Limb (tissue), 2 donors: ENCODE results near the gene PDILT.
"Not testable (repeated sequence)": the region's sequence is repeated elsewhere in the genome, so short reads cannot be mapped to it uniquely, and the experiment has no call there.

Experiments
- DNase-seq, 2 donors: peaks; one replicate each; pipeline ENCODE4 v3.0.0-alpha.2; 2016; ENCODE audit errors: extremely low spot score in 2 of 2

Gene PDILT, protein sequence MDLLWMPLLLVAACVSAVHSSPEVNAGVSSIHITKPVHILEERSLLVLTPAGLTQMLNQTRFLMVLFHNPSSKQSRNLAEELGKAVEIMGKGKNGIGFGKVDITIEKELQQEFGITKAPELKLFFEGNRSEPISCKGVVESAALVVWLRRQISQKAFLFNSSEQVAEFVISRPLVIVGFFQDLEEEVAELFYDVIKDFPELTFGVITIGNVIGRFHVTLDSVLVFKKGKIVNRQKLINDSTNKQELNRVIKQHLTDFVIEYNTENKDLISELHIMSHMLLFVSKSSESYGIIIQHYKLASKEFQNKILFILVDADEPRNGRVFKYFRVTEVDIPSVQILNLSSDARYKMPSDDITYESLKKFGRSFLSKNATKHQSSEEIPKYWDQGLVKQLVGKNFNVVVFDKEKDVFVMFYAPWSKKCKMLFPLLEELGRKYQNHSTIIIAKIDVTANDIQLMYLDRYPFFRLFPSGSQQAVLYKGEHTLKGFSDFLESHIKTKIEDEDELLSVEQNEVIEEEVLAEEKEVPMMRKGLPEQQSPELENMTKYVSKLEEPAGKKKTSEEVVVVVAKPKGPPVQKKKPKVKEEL

DNA sequence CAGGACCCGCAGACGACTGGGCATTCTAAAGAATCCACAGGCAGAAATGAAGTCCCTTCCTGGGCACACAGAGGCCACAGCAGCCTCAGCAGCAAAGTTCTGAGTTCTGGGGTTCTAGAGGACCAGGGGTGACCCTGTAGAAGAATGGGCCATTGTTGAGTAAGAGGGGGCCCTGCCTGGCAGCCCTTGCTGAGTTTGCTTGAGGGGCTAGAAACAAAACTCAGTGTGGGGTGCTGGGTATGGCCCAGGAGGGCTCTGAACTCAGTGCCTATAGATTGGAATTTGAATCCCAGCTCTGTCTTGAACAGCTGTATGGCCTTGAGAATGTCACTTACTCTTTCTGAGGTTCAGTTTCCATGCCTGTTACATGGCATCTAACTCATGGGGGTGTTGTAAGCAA is at the start of gene PDILT:
Gene PDILT (minus strand): TSS at position 101 of the 400 bp plus-strand sequence. CDS start 5,437 bp downstream, outside the sequence.
- DNase-seq: no peak

DNA sequence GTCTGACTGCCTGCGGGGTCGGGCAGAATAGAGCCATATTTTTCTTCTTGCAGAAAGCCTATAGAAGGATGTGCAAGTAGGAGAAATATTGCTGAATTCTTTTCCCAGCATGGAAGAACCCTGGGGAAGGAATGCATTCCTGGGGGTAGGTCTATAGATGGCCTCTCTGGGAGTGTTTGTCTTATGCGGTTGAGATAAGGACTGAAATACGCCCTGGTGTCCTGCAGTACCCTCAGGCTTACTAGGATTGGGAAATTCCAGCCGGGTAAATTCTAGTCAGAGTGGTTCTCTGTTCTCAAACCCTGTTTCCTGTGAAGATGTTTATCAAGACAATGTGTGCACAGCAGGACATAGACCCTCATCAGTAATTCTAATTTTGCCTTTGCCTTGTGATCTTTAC is 49.1 kb upstream of the PDILT start:
- DNase-seq: not testable (repeated sequence)

DNA sequence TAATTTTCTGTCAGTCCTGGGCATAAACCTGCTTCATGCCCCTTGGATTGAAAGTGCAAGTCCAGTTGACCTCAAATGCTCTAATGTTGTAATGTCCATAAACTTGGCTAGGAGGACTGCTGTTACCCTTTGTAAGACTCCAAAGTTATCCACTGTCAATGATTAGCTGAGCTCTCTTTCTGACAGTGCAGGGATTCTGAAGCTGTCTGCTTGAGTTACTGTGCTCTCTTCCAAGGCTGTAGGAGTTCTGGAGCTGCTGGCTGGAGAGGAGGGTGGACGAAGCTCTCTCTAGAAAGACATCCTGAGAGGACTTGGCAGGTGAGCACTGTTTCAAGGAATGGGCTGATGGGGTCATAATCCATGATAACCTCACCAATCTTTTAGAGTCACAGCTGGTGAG is 46.8 kb upstream of the PDILT start, which contains the start of gene ACSM2A:
Gene ACSM2A (plus strand): TSS at position 158 of the 400 bp plus-strand sequence. CDS start 8,594 bp downstream, outside the sequence.
- DNase-seq: not testable (repeated sequence)

DNA sequence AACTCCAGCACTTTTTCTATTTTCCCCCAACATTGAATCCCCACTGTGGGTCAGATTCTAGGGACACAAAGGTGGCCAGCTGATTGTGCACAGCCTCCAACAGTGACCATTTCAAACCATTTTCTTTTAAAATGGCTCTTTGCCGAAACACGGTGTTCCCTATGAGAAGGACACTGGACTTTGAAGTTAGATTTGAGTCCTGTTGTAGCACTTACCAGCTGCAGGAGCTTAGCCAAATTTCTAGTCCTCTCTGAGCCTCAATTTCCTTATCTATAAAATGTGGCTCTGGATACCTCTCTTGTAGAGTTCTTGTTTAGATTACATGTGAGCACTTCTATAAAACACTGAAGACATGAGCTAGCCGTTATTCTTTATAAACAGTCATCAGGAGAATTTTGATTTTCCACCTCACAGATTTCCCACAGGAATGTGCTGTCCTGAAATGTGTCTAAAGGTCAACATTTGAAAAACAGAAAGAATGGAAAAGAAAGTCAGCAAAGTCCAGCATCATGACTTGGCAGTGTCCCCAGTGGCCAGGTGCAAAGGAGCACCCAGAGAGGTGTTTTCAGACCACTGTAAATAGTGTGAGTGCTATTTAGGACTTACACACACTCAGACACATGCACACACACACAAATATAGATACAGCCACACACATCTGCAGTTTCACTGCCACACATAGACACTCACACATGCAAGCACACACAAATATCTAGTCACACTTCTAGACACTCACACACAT is 42.3 kb upstream of the PDILT start:
- not testable (repeated sequence) for DNase-seq

DNA sequence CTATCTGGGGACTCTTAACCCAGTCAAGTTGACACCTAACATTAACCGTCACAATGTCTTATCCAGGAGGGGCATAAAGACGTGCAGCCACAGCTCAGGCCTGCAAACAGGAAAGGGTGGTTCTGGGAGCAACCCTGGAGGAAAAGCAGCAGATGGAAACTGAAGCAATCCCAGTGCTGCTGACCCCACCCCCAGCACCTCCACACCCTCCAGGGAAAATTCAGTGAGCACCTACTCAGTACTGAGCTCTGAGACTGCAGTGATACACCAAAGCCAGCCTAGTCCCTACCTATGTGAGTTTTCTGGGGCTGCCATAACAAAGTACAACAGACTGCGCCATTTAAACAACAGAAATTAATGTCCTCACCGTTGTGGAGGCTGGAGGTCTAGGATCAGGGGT is 37.3 kb upstream of the PDILT start:
- not testable (repeated sequence) for DNase-seq

DNA sequence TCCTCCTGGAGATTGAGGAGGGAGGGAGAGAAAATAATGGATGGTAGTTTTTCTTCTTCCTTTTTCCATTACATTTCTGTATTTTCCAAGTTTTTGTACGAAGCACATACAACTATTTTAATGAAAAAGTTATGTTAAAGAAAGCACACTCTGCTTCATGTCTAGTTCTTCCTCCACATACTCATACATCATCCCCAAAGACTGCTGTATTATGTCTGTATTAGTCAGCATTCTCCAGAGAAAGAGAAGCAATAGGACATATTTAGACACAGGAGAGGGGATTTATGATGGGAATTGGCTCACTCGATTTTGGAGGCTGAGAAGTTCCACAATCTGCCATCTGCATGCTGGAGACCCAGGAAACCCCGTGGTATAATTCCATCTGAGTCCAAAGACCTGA is 36.7 kb upstream of the PDILT start:
- no peak for DNase-seq

DNA sequence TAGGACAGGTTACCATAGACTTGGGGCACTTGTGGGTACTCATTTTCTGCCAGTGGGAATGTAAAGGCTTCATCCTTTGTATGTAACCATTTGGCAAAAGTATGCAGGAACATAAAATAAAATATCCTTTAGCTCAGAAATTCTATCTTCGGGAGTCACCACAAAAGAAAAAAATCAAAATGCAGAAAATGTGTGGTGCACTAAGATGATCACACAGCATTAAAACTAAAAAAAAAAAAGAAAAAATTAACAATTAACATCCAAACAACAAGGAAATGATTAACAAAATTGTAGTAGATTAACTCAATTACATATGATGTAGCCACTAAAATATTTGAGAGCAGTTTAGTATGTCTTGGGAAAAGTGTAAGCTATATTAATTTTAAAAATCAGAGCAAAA is 36.2 kb upstream of the PDILT start:
- not testable (repeated sequence) for DNase-seq

DNA sequence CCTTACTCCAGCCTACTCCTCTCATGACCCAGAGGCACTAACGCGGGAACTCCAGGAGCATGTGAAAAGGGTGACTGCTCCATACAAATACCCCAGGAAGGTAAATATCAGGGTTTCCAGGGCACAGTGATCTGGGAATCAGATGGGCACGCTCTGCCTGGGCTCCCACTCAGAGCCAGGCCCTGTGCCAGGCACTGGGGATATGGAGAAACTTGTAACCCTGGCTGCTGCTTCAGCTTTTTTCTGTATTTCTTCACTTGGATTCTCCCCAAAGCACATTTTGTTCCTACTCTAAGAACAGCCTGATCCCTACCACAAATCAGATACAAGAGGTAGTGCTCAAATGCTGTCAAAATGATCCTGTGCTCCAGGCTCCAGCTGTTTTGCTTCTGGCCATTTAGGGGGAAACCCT is 35.3 kb upstream of the PDILT start:
- not testable (repeated sequence) for DNase-seq

DNA sequence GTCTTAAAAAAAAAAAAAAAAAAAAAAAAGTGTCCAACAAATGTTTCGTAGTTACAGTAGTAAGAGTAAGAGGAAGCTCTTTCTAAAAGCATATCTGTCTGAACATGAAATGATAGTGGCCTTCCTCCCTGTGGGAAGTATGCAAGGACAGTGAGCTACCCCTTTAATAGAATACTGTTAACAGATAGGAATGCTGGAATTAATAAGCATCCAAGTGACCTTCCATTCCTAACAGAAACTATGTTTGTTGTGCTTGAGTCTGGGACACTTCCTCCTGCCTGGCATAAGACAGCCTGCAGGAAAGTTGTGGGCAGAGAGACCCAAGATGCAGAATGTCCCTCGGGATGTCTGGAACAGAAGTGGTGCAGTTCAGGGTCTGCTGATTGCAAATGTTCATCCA is 34.4 kb upstream of the PDILT start:
- not testable (repeated sequence) for DNase-seq

DNA sequence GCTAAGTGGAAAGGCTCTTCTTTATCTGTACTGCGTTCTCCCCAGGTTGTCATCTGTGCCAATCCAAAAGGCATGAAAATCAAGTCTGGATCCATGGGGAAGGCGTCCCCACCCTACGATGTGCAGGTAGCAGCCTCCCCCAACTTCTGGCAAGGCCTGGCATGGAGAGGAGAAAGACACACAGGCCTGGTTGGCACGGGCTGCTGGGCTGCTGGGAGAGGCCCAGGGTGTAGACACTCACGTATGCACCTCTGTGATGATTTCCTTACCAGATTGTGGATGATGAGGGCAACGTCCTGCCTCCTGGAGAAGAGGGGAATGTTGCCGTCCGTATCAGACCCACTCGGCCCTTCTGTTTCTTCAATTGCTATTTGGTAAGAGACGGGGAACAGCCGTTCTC is 26.4 kb upstream of the PDILT start:
- no peak for DNase-seq

DNA sequence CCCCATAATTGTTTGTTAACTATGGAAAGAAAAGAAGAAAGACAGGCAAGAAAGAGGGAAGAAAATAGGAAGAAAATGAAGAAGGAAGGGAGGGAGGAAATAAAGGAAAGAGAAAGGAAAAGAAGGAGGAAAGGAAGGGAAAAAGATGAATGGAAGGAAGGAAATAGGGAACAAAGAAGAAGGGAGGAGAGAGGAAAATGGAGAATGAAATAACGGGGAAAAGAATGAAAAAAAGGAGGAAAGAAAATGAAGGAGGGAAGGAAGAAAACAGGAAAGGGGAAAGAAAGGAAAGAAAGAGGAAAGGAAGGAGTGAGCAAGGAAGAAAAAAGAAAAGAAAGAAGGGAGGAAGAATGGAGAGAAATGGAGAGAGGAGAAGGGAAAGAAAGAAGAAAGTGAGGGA is 25.9 kb upstream of the PDILT start:
- not testable (repeated sequence) for DNase-seq

DNA sequence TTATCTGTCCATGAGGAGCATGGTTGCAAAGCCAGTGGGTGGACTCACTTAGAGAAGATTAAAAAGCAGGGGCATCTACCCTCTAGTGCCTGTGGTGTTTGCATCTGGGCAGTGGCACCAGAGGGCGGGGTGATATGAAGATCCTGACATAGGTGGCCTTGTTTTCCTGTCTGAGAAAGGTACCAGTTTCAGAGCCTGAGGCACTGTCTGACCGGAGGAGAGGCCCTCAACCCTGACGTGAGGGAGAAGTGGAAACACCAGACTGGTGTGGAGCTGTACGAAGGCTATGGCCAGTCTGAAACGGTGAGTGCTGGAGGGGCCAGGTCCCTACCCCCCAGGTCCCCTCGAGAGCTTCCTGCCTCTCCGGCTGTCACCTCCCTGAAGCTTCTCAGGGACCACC is 25.0 kb upstream of the PDILT start:
- not testable (repeated sequence) for DNase-seq

DNA sequence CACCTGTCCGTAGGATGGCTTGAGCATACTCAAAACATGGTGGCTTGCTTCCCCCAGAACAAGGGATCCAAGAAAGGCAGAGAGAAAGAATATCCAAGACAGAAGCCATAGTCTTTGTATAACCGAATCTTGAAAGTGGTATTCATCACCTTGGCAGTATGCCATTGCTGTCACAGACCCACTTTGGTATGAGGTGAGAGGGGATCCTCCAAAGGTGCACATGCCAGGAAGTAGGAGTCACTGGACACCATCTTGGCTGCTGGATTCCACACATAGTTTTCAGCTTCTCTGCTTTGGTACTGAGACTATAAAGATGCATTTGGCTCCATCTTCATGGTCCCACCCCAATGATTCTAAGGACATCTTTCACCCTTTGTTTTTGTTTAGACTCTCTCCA is 22.9 kb upstream of the PDILT start:
- DNase-seq: not testable (repeated sequence)

DNA sequence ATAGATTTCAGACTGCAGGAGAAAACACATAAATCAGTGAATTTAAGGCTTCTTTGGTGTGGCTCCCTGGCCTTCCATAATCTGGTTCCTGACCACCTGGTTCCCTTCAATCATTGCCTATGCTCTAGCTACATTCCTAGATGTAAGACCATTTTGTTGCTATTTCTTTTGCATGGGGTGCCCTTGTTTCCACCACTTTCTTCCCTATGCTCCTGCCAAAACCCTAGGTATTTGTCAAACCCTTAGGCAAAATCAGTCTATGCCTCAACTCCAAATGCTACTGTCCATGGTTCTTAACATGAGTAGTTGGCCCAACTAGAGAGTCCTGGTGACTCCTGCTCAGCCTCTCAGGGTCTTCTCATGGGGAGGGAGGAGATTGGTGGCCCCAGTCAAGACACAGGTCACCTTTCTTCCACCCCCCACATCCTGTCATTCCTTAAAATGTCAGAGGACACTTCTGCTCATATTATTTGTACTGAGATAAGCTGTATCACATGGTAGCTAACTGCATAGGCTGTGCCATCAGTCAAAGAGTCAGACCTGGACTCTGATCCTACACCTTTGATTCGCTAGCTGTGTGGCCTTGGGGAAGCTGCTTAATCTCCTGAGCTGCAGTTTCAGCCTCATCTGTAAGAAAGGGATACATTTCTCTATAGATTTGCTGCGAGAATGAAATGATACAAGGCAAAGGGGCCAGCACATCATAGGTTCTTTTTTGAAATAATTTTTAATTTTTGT is 19.8 kb upstream of the PDILT start:
- no peak for DNase-seq

DNA sequence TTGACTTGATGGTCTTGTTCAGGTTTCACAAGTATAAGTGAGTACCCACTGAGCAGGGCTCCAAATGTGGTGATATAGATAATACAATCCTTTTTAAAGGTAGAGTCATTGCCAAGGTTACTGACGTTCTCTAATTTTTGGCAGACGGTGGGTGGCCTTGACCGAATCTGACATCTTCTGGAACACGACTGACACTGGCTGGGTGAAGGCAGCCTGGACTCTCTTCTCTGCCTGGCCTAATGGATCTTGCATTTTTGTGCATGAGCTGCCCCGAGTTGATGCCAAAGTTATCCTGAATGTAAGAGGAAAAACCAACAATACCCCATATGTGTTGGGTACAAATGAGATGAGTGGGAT is 19.2 kb upstream of the PDILT start:
- DNase-seq: not testable (repeated sequence)

DNA sequence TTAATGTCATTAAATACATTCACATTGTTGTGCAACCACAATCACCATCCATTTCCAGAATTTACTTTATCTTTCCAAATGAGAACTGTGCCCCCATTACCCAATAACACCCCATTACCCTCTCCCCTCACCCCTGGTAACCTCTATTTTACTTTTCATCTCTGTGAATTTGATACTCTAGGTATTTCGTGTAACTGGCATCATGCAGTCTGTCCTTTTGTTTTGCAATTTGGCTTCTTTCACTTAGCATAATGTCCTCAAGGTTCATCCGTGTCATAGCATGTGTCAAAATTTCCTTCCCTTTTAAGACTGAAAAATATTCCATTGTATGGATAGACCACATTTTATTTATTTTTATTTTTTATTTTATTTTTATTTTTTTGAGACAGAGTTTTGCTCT is 17.2 kb upstream of the PDILT start:
- not testable (repeated sequence) for DNase-seq

DNA sequence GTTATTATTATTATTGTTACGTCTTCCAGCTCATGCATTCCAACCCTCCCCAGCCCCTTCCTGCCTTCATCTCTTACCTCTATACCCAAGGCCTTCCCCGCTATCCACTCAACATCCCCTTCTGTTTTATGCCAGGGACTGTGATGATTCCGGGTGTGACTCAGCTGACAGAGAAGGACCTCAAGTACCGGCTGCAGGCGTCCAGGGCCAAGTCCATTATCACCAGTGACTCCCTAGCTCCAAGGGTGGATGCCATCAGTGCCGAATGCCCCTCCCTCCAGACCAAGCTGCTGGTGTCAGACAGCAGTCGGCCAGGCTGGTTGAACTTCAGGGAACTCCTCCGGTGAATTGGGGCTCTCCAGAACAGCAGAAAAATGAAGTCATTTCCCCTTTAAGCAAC is 14.6 kb upstream of the PDILT start:
- not testable (repeated sequence) for DNase-seq

DNA sequence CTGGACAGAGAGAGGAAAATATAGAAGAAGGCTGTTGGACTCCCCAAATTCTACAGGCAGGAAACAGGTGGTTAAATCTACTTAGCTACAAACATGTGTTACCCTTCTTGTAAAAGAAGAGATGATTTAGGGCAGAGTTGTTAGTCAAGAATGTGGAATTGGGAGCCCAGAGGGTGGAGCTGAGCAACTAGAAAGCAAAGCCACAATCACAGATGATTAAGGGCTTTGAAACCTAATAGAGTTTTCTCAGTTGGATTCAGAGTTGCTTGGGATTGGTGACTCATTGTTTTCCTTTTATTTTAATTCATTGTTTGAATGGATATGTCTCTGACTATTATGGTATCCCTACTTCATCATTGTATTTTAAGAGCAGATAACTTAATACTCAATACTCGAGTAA is 11.0 kb upstream of the PDILT start:
- DNase-seq: no peak

DNA sequence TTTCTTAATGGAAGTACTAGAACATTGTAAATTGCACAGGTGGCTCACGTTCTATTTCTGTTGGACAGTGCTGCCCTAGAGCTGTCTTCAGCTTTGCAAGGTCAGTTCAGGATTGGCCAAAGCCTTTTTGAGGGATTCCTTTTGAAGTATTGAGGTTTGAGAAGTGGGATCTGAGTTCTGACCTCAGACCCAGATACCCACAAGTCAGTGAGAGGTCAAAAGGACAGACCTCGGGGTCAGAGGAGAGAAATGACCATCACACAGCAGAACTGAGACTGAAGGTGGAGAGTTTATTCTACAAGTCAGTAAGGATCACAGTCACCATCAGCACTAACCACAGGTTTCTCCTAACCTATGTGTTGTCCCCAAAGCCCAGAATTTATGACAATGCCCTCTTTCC is 6.5 kb upstream of the PDILT start:
- no peak for DNase-seq

DNA sequence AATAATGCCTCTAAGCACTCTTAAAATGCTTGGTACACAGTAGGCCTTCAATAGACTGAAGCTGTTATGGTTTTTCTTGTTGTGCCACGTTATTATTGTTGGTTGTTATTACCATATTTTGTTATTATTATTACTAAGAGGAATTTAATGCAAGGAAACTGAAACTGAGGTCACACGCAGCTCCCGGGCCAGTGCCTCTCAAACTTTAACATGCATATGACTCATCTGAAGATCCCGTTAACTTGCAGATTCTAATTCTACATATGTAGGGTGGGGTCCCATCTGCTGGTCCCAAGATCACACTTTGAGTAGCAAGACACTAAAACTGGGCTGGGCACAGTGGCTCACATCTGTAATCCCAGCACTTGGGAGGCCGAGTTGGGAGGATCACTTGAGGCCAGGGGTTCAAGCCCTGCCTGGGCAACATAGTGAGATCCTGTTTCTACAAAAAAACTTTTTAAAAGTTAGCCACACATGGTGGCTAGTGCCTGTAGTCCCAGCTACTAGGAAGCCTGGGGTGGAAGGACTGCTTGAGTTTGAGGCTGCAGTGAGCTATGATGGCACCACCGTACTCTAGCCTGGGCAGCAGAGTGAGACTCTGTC is 5.7 kb upstream of the PDILT start:
- no peak for DNase-seq
